NOMO-1 treated with DMSO at 0.1 percent for 48 hours (cell line): ENCODE results near the gene CLSTN2.

ENCODE experiments used
- DNase-seq: peaks from one replicate; lab custom pipeline; 2025; ENCODE audit not compliant: unreplicated experiment; lab: John Stamatoyannopoulos, UW

The CLSTN2 gene

DNA sequence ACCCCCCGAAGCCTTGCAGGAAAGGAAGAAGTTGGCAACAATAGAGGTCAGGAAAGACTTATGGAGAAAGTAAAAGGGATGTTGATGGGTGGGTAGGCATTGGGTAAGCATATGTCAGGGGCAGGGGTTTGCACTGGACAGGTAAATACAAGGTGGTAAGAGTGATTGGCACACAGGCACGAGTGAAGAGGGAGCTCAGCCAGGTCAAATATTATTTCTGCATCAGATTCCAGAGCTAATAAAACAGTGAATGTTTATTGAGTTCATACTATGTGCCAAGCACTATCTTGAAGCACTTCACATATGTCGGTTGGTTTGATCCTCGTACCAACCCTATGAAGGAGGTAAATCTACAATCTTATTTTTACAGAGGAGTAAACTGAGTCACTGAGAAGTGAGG, 6.6 kb downstream of the CLSTN2 start:
- no peak for DNase-seq

- no peak for DNase-seq
Measured at GRCh38 chr3:139944256-139944910, 9.4 kb downstream of the CLSTN2 start.

- no peak for DNase-seq
Measured at GRCh38 chr3:139945386-139945785, 10.4 kb downstream of the CLSTN2 start.

- no peak for DNase-seq
Measured at GRCh38 chr3:139945942-139946341, 11.0 kb downstream of the CLSTN2 start.

DNA sequence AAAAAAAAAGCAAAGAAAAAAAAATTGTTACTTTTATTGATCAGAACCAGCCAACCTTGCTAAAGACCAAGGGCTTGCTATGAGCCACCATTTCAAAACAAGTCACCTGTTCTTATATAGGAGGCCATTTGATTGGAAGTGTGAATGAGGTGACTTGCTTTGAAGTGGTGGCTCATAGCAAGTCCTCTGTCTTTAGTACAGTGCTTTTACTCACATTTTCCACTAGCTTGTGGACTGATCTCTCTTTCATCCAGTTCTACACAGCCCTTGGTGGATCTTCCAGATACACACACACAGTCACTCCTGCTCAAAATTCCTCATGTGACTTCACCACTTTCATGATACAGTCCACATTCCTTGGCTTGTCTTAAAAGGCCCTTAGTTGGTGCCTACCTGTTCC, 13.5 kb downstream of the CLSTN2 start:
- no peak for DNase-seq

GRCh38 chr3:139948898-139949297, 13.9 kb downstream of the CLSTN2 start:
- DNase-seq, result no peak

GRCh38 chr3:139953131-139953910, 18.3 kb downstream of the CLSTN2 start:
- DNase-seq, result no peak

DNA sequence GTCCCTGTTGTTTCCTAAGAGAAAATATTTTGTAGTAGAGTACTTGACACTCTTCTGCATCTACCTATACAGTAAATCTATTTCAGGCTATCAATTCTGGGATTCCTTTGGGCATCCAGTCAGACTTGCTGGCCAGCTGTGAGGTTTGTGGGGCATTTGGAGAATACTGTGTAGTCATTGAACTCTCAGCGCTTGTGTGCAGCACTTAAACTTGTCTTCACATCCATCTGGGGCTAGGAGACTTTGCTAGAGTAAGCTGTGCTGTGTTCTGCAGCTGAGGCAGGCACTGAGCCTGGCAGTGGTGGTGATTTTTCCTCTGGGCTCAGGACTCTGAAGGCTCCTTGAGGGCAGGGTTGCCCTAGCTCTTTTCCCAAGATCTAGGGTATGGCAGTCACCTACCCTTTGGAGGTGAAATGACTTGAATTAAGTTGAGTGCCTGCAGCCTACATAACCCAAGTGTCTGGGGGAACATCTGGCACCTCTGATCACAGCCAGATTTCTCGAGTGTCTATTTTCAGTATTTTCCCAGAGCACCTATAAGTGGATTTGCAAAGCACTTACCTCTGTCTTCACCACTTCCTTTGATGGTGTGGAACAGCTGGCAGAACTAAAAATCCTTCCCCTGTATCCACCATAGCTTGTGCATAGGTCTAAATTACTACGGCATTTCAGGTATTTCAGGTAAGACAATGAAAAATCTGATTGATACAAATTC, 19.3 kb downstream of the CLSTN2 start:
- DNase-seq, result no peak

DNA sequence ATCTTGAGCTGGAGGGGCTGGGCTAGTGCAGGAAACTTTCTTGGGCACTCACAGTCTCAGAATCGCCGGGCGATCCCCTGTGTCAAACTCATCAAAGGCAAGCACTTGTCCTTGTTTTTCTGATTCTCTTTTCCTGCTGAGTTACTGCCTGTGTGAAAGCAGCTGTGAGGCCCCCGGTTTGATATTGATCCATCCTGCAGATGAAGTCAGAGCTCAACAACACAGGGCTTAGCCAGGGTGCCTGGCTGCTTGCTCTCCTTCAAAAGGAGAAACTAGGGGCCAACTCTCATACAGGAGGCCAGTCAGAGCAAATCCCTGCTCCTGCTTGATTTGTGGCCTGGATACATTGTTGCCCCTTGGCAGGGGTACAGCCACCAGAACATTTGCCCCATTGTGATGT, 22.9 kb downstream of the CLSTN2 start:
- DNase-seq, result no peak

DNA sequence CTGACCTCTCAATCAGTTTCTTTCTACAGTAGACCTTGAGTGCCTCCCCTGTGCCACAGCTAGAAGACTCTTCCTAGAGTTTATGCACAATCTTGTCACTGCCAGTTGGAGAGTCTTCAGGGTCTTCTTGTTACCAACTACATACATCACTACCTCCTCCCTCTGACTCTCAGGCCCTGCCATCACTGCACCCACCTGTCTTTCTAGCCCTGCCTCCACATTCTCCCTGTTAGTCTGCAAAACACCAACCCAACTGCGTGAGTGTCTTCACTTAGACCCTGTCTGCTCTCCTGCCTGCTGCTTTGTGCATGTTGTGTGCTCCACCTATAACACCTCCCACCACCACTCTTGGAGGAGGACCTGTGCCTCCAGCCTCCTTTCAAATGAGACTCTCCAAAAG, 34.4 kb downstream of the CLSTN2 start:
- no peak for DNase-seq

DNA sequence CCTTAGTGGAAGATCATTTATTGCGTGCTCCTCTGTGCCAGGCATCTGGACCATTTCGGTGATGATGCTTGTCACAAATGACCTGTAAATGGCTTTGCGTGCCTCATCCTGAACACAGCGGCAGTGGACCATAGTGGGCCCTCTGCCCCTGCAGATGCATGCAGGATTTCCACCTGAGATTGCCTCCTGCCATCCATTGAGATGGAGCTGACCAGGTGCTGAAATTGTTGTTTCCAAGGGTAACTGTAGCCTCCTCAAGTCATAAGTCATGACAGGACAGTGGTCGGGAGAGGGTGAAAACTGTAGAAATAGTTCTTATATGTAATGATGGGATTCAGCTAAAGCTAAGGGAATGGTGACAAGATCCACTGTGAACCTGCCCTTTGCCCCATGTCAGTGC, 35.5 kb downstream of the CLSTN2 start:
- DNase-seq, result no peak

GRCh38 chr3:139974809-139975425, 39.9 kb downstream of the CLSTN2 start:
- DNase-seq, result no peak

- DNase-seq, result no peak
Measured at GRCh38 chr3:139975594-139976365, 40.8 kb downstream of the CLSTN2 start.

- DNase-seq, result no peak
Measured at GRCh38 chr3:139978966-139979365, 44.0 kb downstream of the CLSTN2 start.

- DNase-seq, result no peak
Measured at GRCh38 chr3:139979991-139980390, 45.0 kb downstream of the CLSTN2 start.

DNA sequence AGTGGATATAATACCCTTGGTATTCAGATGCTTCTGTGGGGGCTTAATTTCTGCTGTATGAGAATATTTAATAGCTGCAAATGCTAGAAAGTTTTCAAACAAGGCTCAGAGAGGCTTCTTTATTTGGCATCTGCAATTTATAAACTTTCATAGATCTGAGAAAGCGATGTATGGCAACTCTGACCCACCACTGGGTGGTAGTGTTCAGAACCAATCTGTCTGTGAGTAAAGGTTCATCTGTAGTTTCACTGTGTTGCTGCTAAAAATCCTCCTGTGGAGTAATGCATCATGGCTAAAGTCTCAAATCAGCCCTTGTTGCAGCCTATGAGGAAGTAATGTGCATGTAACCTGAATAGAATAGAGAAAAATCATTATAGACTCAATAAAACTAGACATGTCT, 47.4 kb downstream of the CLSTN2 start:
- no peak for DNase-seq

GRCh38 chr3:139985576-139985975, 50.6 kb downstream of the CLSTN2 start:
- no peak for DNase-seq

- no peak for DNase-seq
Measured at GRCh38 chr3:139987908-139988307, 52.9 kb downstream of the CLSTN2 start.

- no peak for DNase-seq
Measured at GRCh38 chr3:139988472-139989156, 53.6 kb downstream of the CLSTN2 start.

- DNase-seq, result no peak
Measured at GRCh38 chr3:139994891-139995290, 59.9 kb downstream of the CLSTN2 start.
